ENCODE results near the gene EPS8.

Gene EPS8

GRCh38 chr12:15698377-15698871 lies 90.8 kb downstream of the EPS8 start:
- Histone ChIP-seq H3K27ac (peak overlapping the region; percentile 74 to 75), H3K27me3 (no peaks in the 10 kb centered on the region), H3K4me1 (peaks cover 5 to 98% (median 59%) of the 10 kb centered on the region in 4 donors), H3K36me3 (no peaks in the 10 kb centered on the region), H3K4me3 (peak overlapping the region in 1 of 2 donors; percentile 6), H3K9me3 (no peaks in the 10 kb centered on the region)
- DNase-seq = peak in 1 of 2 donors; percentile 56
- intact Hi-C loops (cut with DNase I; ENCODE audit: low total_unique reads) = no loop called here
- TF ChIP-seq, protein P1, sequence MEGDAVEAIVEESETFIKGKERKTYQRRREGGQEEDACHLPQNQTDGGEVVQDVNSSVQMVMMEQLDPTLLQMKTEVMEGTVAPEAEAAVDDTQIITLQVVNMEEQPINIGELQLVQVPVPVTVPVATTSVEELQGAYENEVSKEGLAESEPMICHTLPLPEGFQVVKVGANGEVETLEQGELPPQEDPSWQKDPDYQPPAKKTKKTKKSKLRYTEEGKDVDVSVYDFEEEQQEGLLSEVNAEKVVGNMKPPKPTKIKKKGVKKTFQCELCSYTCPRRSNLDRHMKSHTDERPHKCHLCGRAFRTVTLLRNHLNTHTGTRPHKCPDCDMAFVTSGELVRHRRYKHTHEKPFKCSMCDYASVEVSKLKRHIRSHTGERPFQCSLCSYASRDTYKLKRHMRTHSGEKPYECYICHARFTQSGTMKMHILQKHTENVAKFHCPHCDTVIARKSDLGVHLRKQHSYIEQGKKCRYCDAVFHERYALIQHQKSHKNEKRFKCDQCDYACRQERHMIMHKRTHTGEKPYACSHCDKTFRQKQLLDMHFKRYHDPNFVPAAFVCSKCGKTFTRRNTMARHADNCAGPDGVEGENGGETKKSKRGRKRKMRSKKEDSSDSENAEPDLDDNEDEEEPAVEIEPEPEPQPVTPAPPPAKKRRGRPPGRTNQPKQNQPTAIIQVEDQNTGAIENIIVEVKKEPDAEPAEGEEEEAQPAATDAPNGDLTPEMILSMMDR (IDR thresholded peaks at IDR 0.05) = no peak

- no peaks in the 10 kb centered on the region for H3K36me3 ChIP-seq
- no peak overlapping the region for H3K4me3 ChIP-seq
- peaks cover 5 to 98% (median 52%) of the 10 kb centered on the region in 4 donors for H3K4me1 ChIP-seq
- H3K27ac ChIP-seq = peak overlapping the region; percentile 74 to 75
- DNase-seq = no peak
- H3K27me3 ChIP-seq = no peaks in the 10 kb centered on the region
- TF ChIP-seq, protein P1 (IDR thresholded peaks at IDR 0.05) = no peak
- intact Hi-C loops (cut with DNase I; ENCODE audit: low total_unique reads) = no loop called here
- H3K9me3 ChIP-seq = no peaks in the 10 kb centered on the region
Observed at GRCh38 chr12:15697201-15697600, 92.0 kb downstream of the EPS8 start.

GRCh38 chr12:15693228-15693911 lies 95.8 kb downstream of the EPS8 start:
- no peak for DNase-seq
- TF ChIP-seq, protein P1 (IDR thresholded peaks at IDR 0.05) = no peak
- H3K9me3 ChIP-seq = no peaks in the 10 kb centered on the region
- intact Hi-C loops (cut with DNase I; ENCODE audit: low total_unique reads) = no loop called here
- no peaks in the 10 kb centered on the region for H3K36me3 ChIP-seq
- peak overlapping the region; percentile 58 to 75 for H3K27ac ChIP-seq
- no peak overlapping the region for H3K4me3 ChIP-seq
- peaks cover 0 to 97% (median 40%) of the 10 kb centered on the region in 4 donors for H3K4me1 ChIP-seq
- no peaks in the 10 kb centered on the region for H3K27me3 ChIP-seq

GRCh38 chr12:15691388-15691787 lies 97.8 kb downstream of the EPS8 start:
- H3K9me3 ChIP-seq = no peaks in the 10 kb centered on the region
- intact Hi-C loops (cut with DNase I; ENCODE audit: low total_unique reads) = no loop called here

GRCh38 chr12:15690320-15690719 lies 98.9 kb downstream of the EPS8 start:
- peak overlapping the region; percentile 58 to 75 for H3K27ac ChIP-seq

More at GRCh38 chr12:15691388-15691787, 97.8 kb downstream of the EPS8 start:
- H3K27me3 ChIP-seq = no peaks in the 10 kb centered on the region
- no peak for DNase-seq
- H3K4me3 ChIP-seq = no peak overlapping the region
- TF ChIP-seq, protein P1 (IDR thresholded peaks at IDR 0.05) = no peak
- H3K36me3 ChIP-seq = no peaks in the 10 kb centered on the region
- H3K27ac ChIP-seq = peak overlapping the region; percentile 58 to 75
- H3K4me1 ChIP-seq = peaks cover 0 to 97% (median 29%) of the 10 kb centered on the region in 4 donors

More at GRCh38 chr12:15690320-15690719, 98.9 kb downstream of the EPS8 start:
- H3K36me3 ChIP-seq = no peaks in the 10 kb centered on the region
- H3K27me3 ChIP-seq = no peaks in the 10 kb centered on the region
- no peaks in the 10 kb centered on the region for H3K9me3 ChIP-seq
- peaks cover 0 to 96% (median 28%) of the 10 kb centered on the region in 4 donors for H3K4me1 ChIP-seq
- intact Hi-C loops (cut with DNase I; ENCODE audit: low total_unique reads) = no loop called here
- no peak overlapping the region for H3K4me3 ChIP-seq
- TF ChIP-seq, protein P1 (IDR thresholded peaks at IDR 0.05) = no peak
- DNase-seq = no peak
